HepG2 (cell line): Measurements from ENCODE around the gene TNFRSF6B. TPM values are rescaled to one million over a fixed set of nuclear protein-coding genes. Genes with fewer than 3 reads are reported as not detected.
A peak's percentile ranks its signal among the peaks of the same experiment; 100 is the strongest.

ENCODE experiments used
- ARNT2 ChIP-seq: sonication (generic); formaldehyde crosslinking; IDR thresholded peaks from 2 replicates; pipeline ENCODE4 v1.8.0; 2022; ENCODE audit warnings: mild to moderate bottlenecking, low read depth, missing genetic modification reagents, moderate library complexity
- BORCS8-MEF2B ChIP-seq: sonication (generic); formaldehyde crosslinking; IDR thresholded peaks from 2 replicates; pipeline ENCODE4 v1.8.0; 2022; ENCODE audit warnings: mild to moderate bottlenecking, missing genetic modification reagents
- DBP ChIP-seq: sonication (generic); formaldehyde crosslinking; IDR thresholded peaks from 2 replicates; pipeline ENCODE4 v1.4.0; 2020; ENCODE audit warnings: missing genetic modification reagents; ENCODE audit errors: not compliant biosample characterization
- FOXP1 ChIP-seq, 2 experiments: fragments of 450-650 bp in 1 of 2; IDR thresholded peaks; 2 replicates each; pipeline ENCODE4 v1.6.1; 2017 to 2018; ENCODE audit warnings: antibody characterized with exemption in 1 of 2
- GATA4 ChIP-seq: sonication (generic); IDR thresholded peaks from 2 replicates; pipeline ENCODE4 v1.6.1; 2016; ENCODE audit warnings: antibody characterized with exemption, low read depth, borderline replicate concordance
- HNF1A ChIP-seq, 2 experiments: sonication (generic) in 1 of 2; formaldehyde crosslinking in 1 of 2; IDR thresholded peaks; 2 replicates each; pipeline versions ENCODE4 v1.4.0 to v1.6.1; 2016 to 2020; ENCODE audit warnings: borderline replicate concordance in 1 of 2, low read depth in 1 of 2, mild to moderate bottlenecking in 1 of 2, missing genetic modification reagents in 1 of 2
- HNF4A ChIP-seq: sonication (generic); formaldehyde crosslinking; IDR thresholded peaks from 2 replicates; pipeline ENCODE4 v1.4.0; 2020; ENCODE audit warnings: missing genetic modification reagents
- HNRNPUL1 ChIP-seq: fragments of 200-400 bp; formaldehyde crosslinking; IDR thresholded peaks from 2 replicates; pipeline ENCODE4 v1.6.1; 2017; ENCODE audit warnings: low read depth, mild to moderate bottlenecking, low read length, moderate library complexity
- JUND ChIP-seq: sonication (generic); formaldehyde crosslinking; IDR thresholded peaks from 2 replicates; pipeline ENCODE4 v1.8.0; 2022; ENCODE audit warnings: mild to moderate bottlenecking, missing genetic modification reagents
- KAT2B ChIP-seq: fragments of 150-350 bp; IDR thresholded peaks from 2 replicates; pipeline ENCODE4 v1.6.1; 2014; ENCODE audit warnings: low read depth, low read length, borderline replicate concordance
- KLF6 ChIP-seq: IDR thresholded peaks from 2 replicates; pipeline ENCODE4 v1.8.0; 2016; ENCODE audit warnings: missing biosample characterization, missing genetic modification reagents
- LRRFIP1 ChIP-seq: sonication (generic); formaldehyde crosslinking; conservative IDR thresholded peaks from 2 replicates; pipeline ENCODE4 v1.4.0; 2020; ENCODE audit warnings: missing genetic modification reagents
- MZF1 ChIP-seq: sonication (generic); formaldehyde crosslinking; IDR thresholded peaks from 2 replicates; pipeline ENCODE4 v1.8.1; 2023; ENCODE audit warnings: mild to moderate bottlenecking, missing genetic modification reagents, borderline replicate concordance
- NBN ChIP-seq: fragments of 450-650 bp; conservative IDR thresholded peaks from 2 replicates; pipeline ENCODE4 v1.6.1; 2017
- REPIN1 ChIP-seq: sonication (generic); formaldehyde crosslinking; IDR thresholded peaks from 2 replicates; pipeline ENCODE4 v1.8.0; 2022; ENCODE audit warnings: missing genetic modification reagents, low read depth, mild to moderate bottlenecking, borderline replicate concordance
- TBX2 ChIP-seq: sonication (generic); formaldehyde crosslinking; IDR thresholded peaks from 2 replicates; pipeline ENCODE4 v1.5.0; 2020; ENCODE audit warnings: missing genetic modification reagents, mild to moderate bottlenecking, borderline replicate concordance
- ZFP41 ChIP-seq: sonication (generic); formaldehyde crosslinking; IDR thresholded peaks from 2 replicates; pipeline ENCODE4 v1.4.0; 2020; ENCODE audit warnings: mild to moderate bottlenecking, missing genetic modification reagents, borderline replicate concordance
- ZMYM4 ChIP-seq: sonication (generic); formaldehyde crosslinking; IDR thresholded peaks from 2 replicates; pipeline ENCODE4 v1.8.1; 2023; ENCODE audit warnings: mild to moderate bottlenecking, missing genetic modification reagents
- ZNF414 ChIP-seq: sonication (generic); formaldehyde crosslinking; IDR thresholded peaks from 2 replicates; pipeline ENCODE4 v1.5.0; 2020; ENCODE audit warnings: missing genetic modification reagents
- ZNF782 ChIP-seq: sonication (generic); formaldehyde crosslinking; IDR thresholded peaks from 2 replicates; pipeline ENCODE4 v1.4.0; 2020; ENCODE audit warnings: missing genetic modification reagents, mild to moderate bottlenecking, borderline replicate concordance
- ZSCAN21 ChIP-seq: sonication (generic); formaldehyde crosslinking; IDR thresholded peaks from 2 replicates; pipeline ENCODE4 v1.8.0; 2022; ENCODE audit warnings: mild to moderate bottlenecking, missing genetic modification reagents, moderate library complexity, borderline replicate concordance
- polyA plus RNA-seq, 8 experiments: library from polyadenylated mRNA; depleted of rRNA in 3 of 8; stranded (reverse) in 7 of 8; unstranded in 1 of 8; fragments of >200 nt; fragmentation: Illumina TruSeq in 4 of 8; extraction: Trizol in 4 of 8; gene quantifications; 2 replicates each; pipeline versions ENCODE4 v1.2.1 to v1.2.3, GENCODE V29; 2011 to 2016; ENCODE audit warnings: low read depth in 4 of 8, missing spikeins in 1 of 8, mixed read lengths in 1 of 8; ENCODE audit not compliant: insufficient read depth in 1 of 8
- total RNA-seq, 5 experiments: library from RNA; depleted of rRNA; stranded (reverse); fragments of >200 nt; fragmentation: Illumina TruSeq; extraction: Trizol; gene quantifications; 2 replicates each; pipeline ENCODE4 v1.2.3, GENCODE V29; 2016; ENCODE audit warnings: low read depth in 1 of 5

Gene TNFRSF6B
- total and polyA plus RNA-seq, 2 of the 13 experiments (the other 11 are each of a cell fraction or from before 2014, with no cell fraction given) = 0.24 TPM; not detected in 1

- TF ChIP-seq REPIN1 (peak; percentile 96), ARNT2 (CRISPR knock-in tag) (peak; percentile 98), DBP (CRISPR knock-in tag) (no peak), GATA4 (peak; percentile 62; the same call in 1 of the 2 replicates), ZMYM4 (CRISPR knock-in tag) (peak; percentile 73), NBN (no peak), ZNF782 (peak; percentile 89; the same call in 1 of the 2 replicates), ZNF414 (CRISPR knock-in tag) (peak; percentile 96), HNRNPUL1 (peak; percentile 100), ZFP41 (peak; percentile 98), KAT2B (no peak), FOXP1 (IDR thresholded peaks at IDR 0.05) (no peak), FOXP1 (CRISPR knock-in tag; IDR thresholded peaks at IDR 0.05) (peak; percentile 69), ZSCAN21 (CRISPR knock-in tag) (peak; percentile 89; the same call in 1 of the 2 replicates), LRRFIP1 (0 out of 2 replicates have a peak, but pooled peaks have one; percentile 40), KLF6 (CRISPR knock-in tag) (peak; percentile 99), TBX2 (CRISPR knock-in tag) (peak; percentile 99), MZF1 (CRISPR knock-in tag) (peak; percentile 9), HNF4A (CRISPR knock-in tag) (peak; percentile 82), HNF1A (IDR thresholded peaks at IDR 0.05; ENCODE audit: low read depth) (peak; percentile 99), HNF1A (CRISPR knock-in tag; IDR thresholded peaks at IDR 0.05; ENCODE audit: borderline replicate concordance) (peak; percentile 100), JUND (peak; percentile 75), BORCS8-MEF2B (peak; percentile 71)
Observed at GRCh38 chr20:63740627-63741353, 44.3 kb downstream of the TNFRSF6B start (continued).
